Parathyroid adenoma (tissue), 2 donors: ENCODE data around the gene KSR1.

Experiments
- H2AFZ ChIP-seq: fragments of 300-600 bp; sonication (generic); one replicate; pipeline ENCODE4 v1.7.0; 2017; ENCODE audit warnings: antibody characterized with exemption, mild to moderate bottlenecking
- H3K27ac ChIP-seq: fragments of 300-600 bp; sonication (generic); one replicate; pipeline ENCODE4 v1.7.0; 2017
- H3K27me3 ChIP-seq: fragments of 300-600 bp; sonication (generic); one replicate; pipeline ENCODE4 v1.7.0; 2017; ENCODE audit warnings: low read length; ENCODE audit not compliant: control insufficient read depth, insufficient read depth
- H3K36me3 ChIP-seq: fragments of 300-600 bp; sonication (generic); one replicate; pipeline ENCODE4 v1.7.0; 2017; ENCODE audit warnings: low read length; ENCODE audit not compliant: control insufficient read depth, insufficient read depth
- H3K4me1 ChIP-seq: fragments of 300-600 bp; sonication (generic); one replicate; pipeline ENCODE4 v1.7.0; 2017; ENCODE audit warnings: control low read depth
- H3K4me2 ChIP-seq: fragments of 300-600 bp; sonication (generic); one replicate; pipeline ENCODE4 v1.7.0; 2017; ENCODE audit warnings: low read length
- H3K4me3 ChIP-seq: fragments of 300-600 bp; sonication (generic); one replicate; pipeline ENCODE4 v1.7.0; 2017; ENCODE audit warnings: low read depth, low read length
- H3K79me2 ChIP-seq: fragments of 300-600 bp; sonication (generic); one replicate; pipeline ENCODE4 v1.7.0; 2017; ENCODE audit warnings: control low read depth
- H3K9ac ChIP-seq: fragments of 300-600 bp; sonication (generic); one replicate; pipeline ENCODE4 v1.7.0; 2017; ENCODE audit warnings: mild to moderate bottlenecking
- H3K9me3 ChIP-seq: fragments of 300-600 bp; sonication (generic); one replicate; pipeline ENCODE4 v1.7.0; 2017; ENCODE audit warnings: low read length; ENCODE audit not compliant: control insufficient read depth
- CTCF ChIP-seq: fragments of 300-600 bp; sonication (generic); IDR thresholded peaks from one replicate; pipeline ENCODE4 v1.7.0; 2017; ENCODE audit warnings: antibody characterized with exemption, mild to moderate bottlenecking
- donor health status: primary hyperparathyroidism.

Gene KSR1

GRCh38 chr17:27506348-27507218 lies 50.3 kb downstream of the KSR1 start:
- peaks cover 17% of the 10 kb centered on the region for H3K4me1 ChIP-seq
- no peaks in the 10 kb centered on the region for H3K27me3 ChIP-seq
- H3K36me3 ChIP-seq = no peaks in the 10 kb centered on the region
- H2AFZ ChIP-seq = no peak overlapping the region
- H3K27ac ChIP-seq = no peak overlapping the region
- no peak overlapping the region for H3K9ac ChIP-seq
- H3K4me2 ChIP-seq = no peak overlapping the region
- H3K79me2 ChIP-seq = peaks cover 28% of the 10 kb centered on the region
- no peaks in the 10 kb centered on the region for H3K9me3 ChIP-seq
- TF ChIP-seq CTCF = no peak
- no peak overlapping the region for H3K4me3 ChIP-seq

GRCh38 chr17:27511168-27511883 lies 55.1 kb downstream of the KSR1 start:
- no peak overlapping the region for H3K9ac ChIP-seq
- TF ChIP-seq CTCF = no peak

GRCh38 chr17:27512031-27512430 lies 55.8 kb downstream of the KSR1 start:
- Histone ChIP-seq H3K4me1 (peaks cover 6% of the 10 kb centered on the region), H3K9me3 (no peaks in the 10 kb centered on the region), H3K27me3 (no peaks in the 10 kb centered on the region), H3K27ac (no peak overlapping the region), H3K9ac (no peak overlapping the region), H2AFZ (no peak overlapping the region), H3K4me2 (no peak overlapping the region), H3K36me3 (no peaks in the 10 kb centered on the region), H3K79me2 (peaks cover 22% of the 10 kb centered on the region), H3K4me3 (no peak overlapping the region)
- no peak for TF ChIP-seq CTCF

More at GRCh38 chr17:27511168-27511883, 55.1 kb downstream of the KSR1 start:
- Histone ChIP-seq H3K4me3 (no peak overlapping the region), H3K27me3 (no peaks in the 10 kb centered on the region), H2AFZ (no peak overlapping the region), H3K79me2 (peaks cover 21% of the 10 kb centered on the region), H3K27ac (no peak overlapping the region), H3K4me2 (no peak overlapping the region), H3K9me3 (no peaks in the 10 kb centered on the region), H3K36me3 (no peaks in the 10 kb centered on the region), H3K4me1 (peaks cover 6% of the 10 kb centered on the region)

- H3K79me2 ChIP-seq = peaks cover 25% of the 10 kb centered on the region
- no peak overlapping the region for H3K4me2 ChIP-seq
- no peak overlapping the region for H3K4me3 ChIP-seq
- no peak overlapping the region for H3K27ac ChIP-seq
- H3K36me3 ChIP-seq = no peaks in the 10 kb centered on the region
- H2AFZ ChIP-seq = no peak overlapping the region
- peaks cover 6% of the 10 kb centered on the region for H3K4me1 ChIP-seq
- H3K9ac ChIP-seq = no peak overlapping the region
- TF ChIP-seq CTCF = no peak
- no peaks in the 10 kb centered on the region for H3K27me3 ChIP-seq
- H3K9me3 ChIP-seq = no peaks in the 10 kb centered on the region
These were observed 56.5 kb downstream of the KSR1 start for GRCh38 chr17:27512511-27513346.
